GM12801 (cell line): ENCODE data around the gene EML6.

Source experiments
- CTCF ChIP-seq: IDR thresholded peaks from one replicate; pipeline ENCODE4 v1.5.1; 2011; ENCODE audit warnings: control low read depth; ENCODE audit not compliant: insufficient read length; ENCODE audit errors: extremely low read depth

Gene EML6

DNA sequence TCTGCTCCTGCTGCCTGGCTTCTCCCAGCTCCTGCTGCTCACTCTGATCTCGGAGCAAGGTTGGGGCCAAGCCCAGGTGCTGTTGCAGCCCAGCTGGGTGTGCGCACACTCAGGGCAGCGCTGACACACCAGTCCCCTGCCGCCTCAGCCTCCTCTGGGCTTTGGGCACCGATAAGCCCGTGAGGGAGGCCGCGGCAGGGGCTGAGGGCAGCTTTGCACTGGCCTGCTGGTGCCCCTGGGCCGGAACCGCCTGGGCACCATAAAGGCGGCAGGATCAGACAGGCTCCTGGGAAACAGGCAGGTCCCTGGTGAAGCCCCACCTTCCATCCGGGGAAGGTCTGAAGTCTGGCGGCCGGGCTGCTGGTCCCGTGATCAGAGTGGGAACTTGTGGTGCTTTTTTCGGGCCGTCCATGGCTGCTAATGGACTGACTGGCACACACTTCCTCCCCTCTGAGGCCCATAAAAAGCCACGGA is 14.1 kb upstream of the EML6 start:
- no peak for TF ChIP-seq CTCF

DNA sequence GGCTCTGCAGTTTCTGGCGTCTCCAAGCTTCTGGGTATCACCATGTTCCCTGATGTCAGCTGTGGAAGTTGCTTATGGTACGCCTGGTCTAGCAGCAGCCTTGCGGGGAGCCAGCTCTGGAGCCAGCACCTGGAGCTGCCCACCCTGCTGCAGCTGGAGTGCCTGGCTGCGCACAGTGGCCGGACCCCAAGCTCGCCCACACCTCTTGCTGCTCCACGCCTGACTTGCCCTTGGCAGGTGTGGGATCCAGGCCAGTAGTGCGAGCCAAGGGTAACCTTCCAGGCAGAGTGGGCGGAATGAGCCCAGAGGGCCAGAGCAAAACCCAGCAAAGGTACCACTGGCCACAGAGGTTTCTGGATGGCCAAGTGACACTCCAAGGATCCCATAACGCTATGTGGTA is 13.2 kb upstream of the EML6 start:
- TF ChIP-seq CTCF, result no peak

DNA sequence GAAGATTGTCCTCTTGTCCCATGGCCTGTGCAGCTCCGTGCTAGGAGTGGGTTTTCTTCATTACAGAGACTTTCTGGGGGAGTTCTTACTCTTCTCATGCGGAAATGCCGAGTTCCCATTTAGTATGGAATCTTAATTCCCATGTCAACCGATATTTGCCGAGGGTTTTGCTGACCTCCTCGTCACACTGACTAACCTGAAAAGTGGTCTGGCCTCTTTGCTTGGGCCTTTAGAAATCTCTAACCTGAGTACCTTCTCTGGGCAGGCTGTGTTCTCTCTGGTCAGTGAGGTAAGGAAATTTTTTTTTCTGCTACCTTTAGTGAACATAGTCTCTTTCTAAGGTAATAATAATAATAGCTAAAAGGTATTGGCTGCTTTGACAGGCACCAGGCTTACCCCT is 10.9 kb upstream of the EML6 start:
- TF ChIP-seq CTCF, result no peak

DNA sequence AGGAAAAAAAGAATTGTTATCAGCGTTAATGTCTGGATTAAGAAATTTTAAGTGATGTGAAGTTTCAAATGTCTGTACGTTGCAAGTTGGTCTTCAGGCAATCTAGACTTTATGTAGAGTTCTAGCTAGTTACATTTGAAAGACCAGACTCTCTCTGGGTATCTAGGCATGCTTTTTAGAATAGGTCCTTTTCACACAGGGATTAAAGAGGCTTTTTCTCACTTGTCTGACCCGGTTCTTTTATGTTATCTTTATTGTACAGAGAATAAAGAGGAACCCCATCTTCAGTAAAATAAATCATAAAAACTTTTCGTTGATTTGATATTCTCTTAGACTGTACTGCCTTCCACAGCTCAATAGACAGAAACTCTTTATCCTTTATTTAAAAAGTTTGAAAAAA is 8.5 kb upstream of the EML6 start:
- TF ChIP-seq CTCF, result no peak

DNA sequence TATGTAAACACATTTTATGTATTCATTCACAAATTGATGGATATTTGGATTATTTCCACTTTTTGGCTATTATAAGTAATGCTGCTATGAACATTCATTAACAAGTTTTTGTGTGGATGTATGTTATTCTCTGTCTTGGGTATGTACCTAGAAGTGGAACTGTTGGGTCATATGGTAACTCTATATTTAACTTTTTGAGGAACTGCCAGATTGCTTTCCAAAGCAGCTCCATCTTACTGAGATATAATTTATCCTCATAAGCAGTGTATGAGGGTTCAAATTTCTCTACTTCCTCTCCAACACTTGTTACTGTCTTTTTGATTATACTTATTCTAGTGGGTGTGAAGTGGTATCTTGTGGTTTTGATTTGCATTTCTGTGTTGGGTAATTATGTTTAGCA is 7.1 kb upstream of the EML6 start:
- no peak for TF ChIP-seq CTCF

- no peak for TF ChIP-seq CTCF
Measured at GRCh38 chr2:54720563-54720962, 2.9 kb upstream of the EML6 start.

- no peak for TF ChIP-seq CTCF
Measured at GRCh38 chr2:54722641-54723040, 821 bp upstream of the EML6 start.
